Calu3 (cell line): Measurements from ENCODE around the gene POLA1. TPM values are rescaled to one million over a fixed set of nuclear protein-coding genes. Genes with fewer than 3 reads are reported as not detected.

Experiments
- BruUV-seq: library from RNA; stranded (reverse); fragments of 400-500 nt; replicated peaks from 2 replicates; lab custom pipeline; 2021; lab: Mats Ljungman, UMichigan
- CTCF ChIA-PET: fragments of 300-600 bp; sonication (Branson Sonifier 250); formaldehyde crosslinking; loops from one replicate; lab custom pipeline; 2022; ENCODE audit warnings: antibody characterized with exemption; lab: Charles Lee
- DNase-seq: peaks from one replicate; pipeline ENCODE4 v3.0.0; 2022
- H3K27ac Mint-ChIP-seq: one replicate; pipeline ENCODE4 v1.8.0; 2022; ENCODE audit warnings: mixed read lengths; ENCODE audit not compliant: unreplicated experiment
- H3K27me3 Mint-ChIP-seq: one replicate; pipeline ENCODE4 v1.8.0; 2022; ENCODE audit warnings: mixed read lengths; ENCODE audit not compliant: unreplicated experiment
- H3K36me3 Mint-ChIP-seq: one replicate; pipeline ENCODE4 v1.8.0; 2022; ENCODE audit warnings: mild to moderate bottlenecking, moderate library complexity, mixed read lengths; ENCODE audit not compliant: insufficient read depth, unreplicated experiment
- H3K4me1 Mint-ChIP-seq: one replicate; pipeline ENCODE4 v1.8.0; 2022; ENCODE audit warnings: mild to moderate bottlenecking, low read depth, mixed read lengths; ENCODE audit not compliant: unreplicated experiment
- H3K4me3 Mint-ChIP-seq: one replicate; pipeline ENCODE4 v1.8.0; 2022; ENCODE audit warnings: mild to moderate bottlenecking, low read depth, moderate library complexity, mixed read lengths; ENCODE audit not compliant: unreplicated experiment
- H3K9me3 Mint-ChIP-seq: one replicate; pipeline ENCODE4 v1.8.0; 2022; ENCODE audit warnings: low read depth, mixed read lengths; ENCODE audit not compliant: unreplicated experiment
- intact Hi-C: fragments of 100-400 bp; cut with micrococcal nuclease; formaldehyde crosslinking; loops from one replicate; pipeline ENCODE4 v1.10.0; 2022; ENCODE audit not compliant: unreplicated experiment
- total RNA-seq: library from RNA; stranded (reverse); gene quantifications from 2 replicates; pipeline ENCODE4 v1.2.3, GENCODE V29; 2022
- TF ChIP-seq, protein P1 (sequence below): fragments of 200-600 bp; IDR thresholded peaks from one replicate; pipeline ENCODE4 v1.8.0; 2022; ENCODE audit warnings: antibody characterized with exemption; ENCODE audit not compliant: unreplicated experiment

The POLA1 gene
- total RNA-seq, 1 experiment from 2014 or later = 25.2 TPM

DNA sequence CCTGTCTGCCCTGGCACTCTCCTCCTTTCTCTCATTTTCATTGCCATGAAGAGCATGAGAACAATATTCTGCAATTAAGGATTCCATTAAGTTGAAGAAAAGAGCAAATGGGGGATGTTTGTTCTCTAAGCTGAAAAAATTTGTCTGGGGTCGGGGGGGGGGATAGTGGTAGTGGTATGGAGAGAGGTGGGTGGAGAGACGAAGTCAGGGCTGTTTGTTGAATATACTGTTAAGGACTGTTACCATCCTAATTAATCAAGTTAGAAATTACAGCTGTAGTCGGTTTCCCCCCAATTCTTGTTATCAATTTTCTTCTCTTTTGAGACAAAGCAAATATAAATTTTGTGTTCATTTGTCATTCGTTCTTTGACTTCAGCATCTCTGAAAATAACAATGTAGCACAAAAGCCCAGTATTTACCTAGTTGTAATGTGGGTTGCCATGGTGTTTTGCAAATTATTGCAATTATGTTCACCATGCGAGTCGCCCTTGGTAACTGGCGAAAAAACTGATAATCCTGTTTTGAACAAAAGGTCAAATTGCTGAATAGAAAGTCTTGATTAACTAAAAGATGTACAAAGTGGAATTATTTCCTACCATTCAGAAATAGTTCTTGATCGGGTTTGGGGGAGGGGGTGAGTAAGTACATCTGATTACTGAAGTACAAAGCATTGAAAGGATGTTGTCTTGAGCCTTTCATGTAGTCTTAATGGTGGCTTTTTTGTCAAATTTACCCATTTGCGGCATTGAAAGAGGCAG lies 183.0 kb downstream of the POLA1 start:
- intact Hi-C loops = no loop called here
- no peaks in the 10 kb centered on the region for H3K9me3 Mint-ChIP-seq
- no peaks in the 10 kb centered on the region for H3K36me3 Mint-ChIP-seq
- no peak overlapping the region for H3K4me3 Mint-ChIP-seq
- no peak for DNase-seq
- no peaks in the 10 kb centered on the region for H3K27me3 Mint-ChIP-seq
- BruUV-seq = no TSS peak
- H3K4me1 Mint-ChIP-seq = no peaks in the 10 kb centered on the region
- no peak overlapping the region for H3K27ac Mint-ChIP-seq
- TF ChIP-seq, protein P1, sequence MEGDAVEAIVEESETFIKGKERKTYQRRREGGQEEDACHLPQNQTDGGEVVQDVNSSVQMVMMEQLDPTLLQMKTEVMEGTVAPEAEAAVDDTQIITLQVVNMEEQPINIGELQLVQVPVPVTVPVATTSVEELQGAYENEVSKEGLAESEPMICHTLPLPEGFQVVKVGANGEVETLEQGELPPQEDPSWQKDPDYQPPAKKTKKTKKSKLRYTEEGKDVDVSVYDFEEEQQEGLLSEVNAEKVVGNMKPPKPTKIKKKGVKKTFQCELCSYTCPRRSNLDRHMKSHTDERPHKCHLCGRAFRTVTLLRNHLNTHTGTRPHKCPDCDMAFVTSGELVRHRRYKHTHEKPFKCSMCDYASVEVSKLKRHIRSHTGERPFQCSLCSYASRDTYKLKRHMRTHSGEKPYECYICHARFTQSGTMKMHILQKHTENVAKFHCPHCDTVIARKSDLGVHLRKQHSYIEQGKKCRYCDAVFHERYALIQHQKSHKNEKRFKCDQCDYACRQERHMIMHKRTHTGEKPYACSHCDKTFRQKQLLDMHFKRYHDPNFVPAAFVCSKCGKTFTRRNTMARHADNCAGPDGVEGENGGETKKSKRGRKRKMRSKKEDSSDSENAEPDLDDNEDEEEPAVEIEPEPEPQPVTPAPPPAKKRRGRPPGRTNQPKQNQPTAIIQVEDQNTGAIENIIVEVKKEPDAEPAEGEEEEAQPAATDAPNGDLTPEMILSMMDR = no peak
- CTCF ChIA-PET = no interaction called here

DNA sequence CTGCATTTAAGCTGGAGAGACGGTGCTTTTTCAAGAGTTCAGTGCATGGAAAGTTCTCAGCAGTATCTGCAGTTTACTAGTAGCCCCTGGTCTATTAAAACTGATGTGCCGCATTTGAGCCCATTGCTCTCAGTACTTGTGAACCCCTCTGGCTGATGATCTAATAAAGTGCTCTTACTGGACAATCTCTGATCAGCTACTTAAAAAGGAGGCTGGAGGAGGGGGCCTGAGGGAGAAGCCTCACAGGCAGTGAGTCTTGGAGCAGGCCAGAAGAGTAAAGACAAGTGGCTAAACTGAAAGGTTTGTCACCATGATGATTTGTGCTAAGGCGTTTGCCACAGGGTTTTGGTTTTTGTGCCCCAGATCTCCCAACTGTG lies 183.6 kb downstream of the POLA1 start:
- no TSS peak for BruUV-seq
- CTCF ChIA-PET = no interaction called here
- no peaks in the 10 kb centered on the region for H3K9me3 Mint-ChIP-seq
- H3K36me3 Mint-ChIP-seq = no peaks in the 10 kb centered on the region
- H3K27me3 Mint-ChIP-seq = no peaks in the 10 kb centered on the region
- TF ChIP-seq, protein P1 = no peak
- H3K4me1 Mint-ChIP-seq = no peaks in the 10 kb centered on the region
- H3K27ac Mint-ChIP-seq = no peak overlapping the region
- intact Hi-C loops = no loop called here
- DNase-seq = no peak
- H3K4me3 Mint-ChIP-seq = no peak overlapping the region

DNA sequence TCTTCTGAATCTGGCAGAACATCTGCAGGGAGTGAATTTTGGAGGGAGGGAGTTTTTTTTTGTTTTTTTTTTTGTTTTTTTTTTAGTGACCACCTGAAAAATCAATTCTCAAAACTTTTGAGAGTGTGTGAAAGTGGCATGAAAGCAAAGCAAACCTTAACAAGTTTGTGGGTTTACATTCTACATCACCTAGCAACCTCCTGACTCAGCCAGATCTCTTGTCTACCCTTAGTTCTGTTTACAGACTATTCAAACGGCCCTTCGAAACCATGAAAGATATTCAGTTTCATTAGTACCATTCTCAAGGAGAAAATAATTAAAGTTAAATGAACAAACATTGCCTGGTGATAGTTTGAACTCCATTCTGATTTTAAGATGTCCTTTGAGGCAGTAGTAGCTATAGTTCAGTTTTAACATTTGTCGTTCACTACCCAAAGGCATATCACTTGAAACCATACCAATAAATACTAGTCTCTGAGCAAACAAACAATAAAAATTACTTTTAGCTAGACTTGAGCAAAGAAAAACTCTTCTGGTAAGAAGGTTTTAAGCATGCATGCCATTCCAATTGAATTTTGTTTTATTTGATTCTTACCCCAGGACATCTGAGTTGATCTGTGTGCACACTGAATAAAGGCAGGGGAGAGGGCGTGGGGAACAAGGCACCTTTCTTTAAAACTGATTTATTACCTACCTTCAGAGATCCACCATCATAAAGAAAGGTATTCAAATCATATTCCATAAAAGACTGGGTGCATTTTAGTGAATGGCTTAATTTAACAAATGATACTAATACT lies 184.3 kb downstream of the POLA1 start:
- no peaks in the 10 kb centered on the region for H3K4me1 Mint-ChIP-seq
- TF ChIP-seq, protein P1 = no peak
- no peaks in the 10 kb centered on the region for H3K27me3 Mint-ChIP-seq
- H3K4me3 Mint-ChIP-seq = no peak overlapping the region
- no peaks in the 10 kb centered on the region for H3K9me3 Mint-ChIP-seq
- DNase-seq = no peak
- no peaks in the 10 kb centered on the region for H3K36me3 Mint-ChIP-seq
- intact Hi-C loops = no loop called here
- CTCF ChIA-PET = no interaction called here
- H3K27ac Mint-ChIP-seq = no peak overlapping the region
- no TSS peak for BruUV-seq

DNA sequence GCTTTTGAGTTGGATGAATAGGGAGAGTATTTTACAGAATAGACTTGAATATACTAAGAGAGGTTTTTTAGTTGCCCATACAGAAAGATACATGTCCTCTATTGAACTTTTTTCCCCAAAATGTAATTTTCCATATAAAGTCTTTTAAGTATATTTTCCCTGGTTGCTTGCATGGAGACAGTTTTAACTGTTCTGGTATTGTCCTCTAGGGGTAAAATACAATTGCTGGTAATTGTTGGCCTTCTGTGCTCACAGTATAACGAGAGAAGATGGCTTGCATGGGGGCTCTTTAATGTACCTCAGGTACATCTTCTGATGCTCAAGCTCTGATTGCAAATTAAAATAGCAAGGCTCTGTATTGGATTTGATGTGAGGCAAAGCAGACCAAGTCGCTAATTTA lies 186.0 kb downstream of the POLA1 start:
- Mint-ChIP-seq H3K4me3 (no peak overlapping the region), H3K9me3 (no peaks in the 10 kb centered on the region), H3K4me1 (no peaks in the 10 kb centered on the region), H3K27me3 (no peaks in the 10 kb centered on the region), H3K36me3 (no peaks in the 10 kb centered on the region), H3K27ac (no peak overlapping the region)
- BruUV-seq = no TSS peak
- DNase-seq = no peak
- intact Hi-C loops = no loop called here
- CTCF ChIA-PET = no interaction called here
- TF ChIP-seq, protein P1 = no peak
